ENCODE measurements around the gene MCTP2.

MCTP2 gene

GRCh38 chr15:94298364-94298763, 67.0 kb downstream of the MCTP2 start:
- DNase-seq (ENCODE audit: low read depth), result no peak

- no peak for DNase-seq (ENCODE audit: low read depth)
Observed at GRCh38 chr15:94300612-94301011, 69.3 kb downstream of the MCTP2 start.

DNA sequence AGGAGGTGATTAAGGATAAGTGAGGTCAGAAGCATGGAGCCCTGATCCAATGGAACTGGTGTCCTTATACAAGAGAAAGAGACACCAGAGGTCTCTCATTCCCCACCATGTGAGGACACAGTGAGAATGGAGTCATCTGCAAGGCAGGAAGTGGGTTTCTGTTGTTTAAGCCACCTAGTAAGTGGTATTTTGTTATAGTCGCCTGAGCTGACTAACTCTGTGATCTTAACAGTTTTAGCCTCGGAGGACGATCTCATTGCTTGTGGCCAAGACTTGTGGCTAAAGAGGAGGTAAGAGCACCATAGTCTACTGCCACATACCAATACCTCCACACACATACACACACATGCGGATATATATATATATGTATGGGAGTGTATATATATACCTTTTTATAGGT, 73.8 kb downstream of the MCTP2 start:
- no peak for DNase-seq (ENCODE audit: low read depth)

- DNase-seq (ENCODE audit: low read depth), result no peak
Observed at GRCh38 chr15:94306700-94307650, 75.6 kb downstream of the MCTP2 start.

DNA sequence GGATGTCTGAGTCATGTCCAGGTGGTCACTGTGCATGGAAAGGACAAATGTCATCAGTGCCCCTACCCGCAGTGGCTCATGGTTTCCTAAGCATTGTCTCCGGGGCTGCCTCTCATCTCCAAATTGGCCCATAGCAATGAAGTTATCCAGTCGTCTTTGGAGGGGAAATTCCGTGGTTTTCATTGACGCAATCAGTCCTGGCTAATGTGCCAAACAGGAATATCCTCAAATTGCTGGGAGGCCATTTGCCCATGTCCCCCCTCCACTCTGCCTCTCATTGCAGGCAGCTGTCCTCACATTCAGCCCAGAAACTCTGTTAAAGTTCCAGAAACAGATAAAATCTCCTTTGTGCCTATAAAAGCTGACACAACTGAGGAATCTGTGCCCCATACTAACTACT, 81.6 kb downstream of the MCTP2 start:
- no peak for DNase-seq (ENCODE audit: low read depth)

GRCh38 chr15:94314639-94315038, 83.3 kb downstream of the MCTP2 start:
- no peak for DNase-seq (ENCODE audit: low read depth)

- DNase-seq (ENCODE audit: low read depth), result no peak
Observed at GRCh38 chr15:94317211-94317610, 85.8 kb downstream of the MCTP2 start.

DNA sequence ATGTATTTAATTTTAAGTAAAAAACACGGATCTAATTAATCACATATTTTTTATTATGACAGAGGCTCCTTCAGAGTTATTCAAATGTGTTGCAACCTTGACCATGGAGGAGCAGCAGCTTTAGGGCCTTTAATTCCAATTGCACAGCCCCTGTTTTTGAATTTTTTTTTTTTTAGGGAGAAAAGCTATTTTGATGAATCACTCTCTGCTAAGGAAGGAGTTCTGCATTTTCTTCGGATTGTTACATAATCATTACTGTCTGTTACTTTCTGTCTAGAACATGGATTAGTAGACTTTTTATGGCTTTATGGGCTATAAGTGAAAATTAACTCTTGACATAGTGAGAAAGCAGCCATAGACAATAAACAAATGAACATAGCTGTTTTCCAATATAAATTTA, 90.8 kb downstream of the MCTP2 start:
- no peak for DNase-seq (ENCODE audit: low read depth)

GRCh38 chr15:94323076-94323475, 91.7 kb downstream of the MCTP2 start:
- no peak for DNase-seq (ENCODE audit: low read depth)

DNA sequence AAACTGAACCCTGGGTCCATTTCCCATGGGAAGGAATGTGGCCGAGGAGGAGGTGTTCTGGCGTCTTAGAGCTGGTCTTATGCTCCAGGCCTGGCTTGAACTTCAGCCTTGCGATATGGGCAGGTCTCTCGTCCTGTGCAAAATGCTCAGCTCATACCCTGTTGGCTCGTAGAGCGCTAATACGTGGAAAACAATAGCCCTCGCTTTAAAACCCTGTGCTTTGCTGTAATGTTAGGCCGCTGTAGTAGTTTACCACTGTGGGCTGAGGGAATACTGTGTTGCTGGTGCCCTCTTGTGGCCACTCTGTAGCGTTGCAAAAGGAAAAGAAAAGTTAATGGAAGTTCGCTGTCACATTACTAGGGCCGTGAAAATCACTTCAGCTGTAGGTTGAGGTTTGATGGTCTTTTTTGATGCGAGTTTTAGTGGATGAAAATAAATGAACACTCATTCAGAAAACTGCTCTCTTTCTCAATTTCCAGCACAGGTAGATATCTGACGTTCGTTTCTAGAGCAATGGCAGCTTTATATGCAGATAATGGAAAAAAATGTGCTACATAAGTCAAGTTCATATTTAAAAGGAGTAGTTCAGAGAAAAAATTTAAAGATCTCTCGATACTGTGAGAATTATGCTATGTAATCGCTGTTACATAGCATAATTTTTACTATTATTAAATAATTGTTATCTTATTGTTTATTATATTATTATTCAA, 92.9 kb downstream of the MCTP2 start:
- peak; percentile 2 for DNase-seq (ENCODE audit: low read depth)

- no peak for DNase-seq (ENCODE audit: low read depth)
Observed at GRCh38 chr15:94324835-94325767, 93.7 kb downstream of the MCTP2 start.

- DNase-seq (ENCODE audit: low read depth), result no peak
Observed at GRCh38 chr15:94327356-94327936, 96.1 kb downstream of the MCTP2 start.

DNA sequence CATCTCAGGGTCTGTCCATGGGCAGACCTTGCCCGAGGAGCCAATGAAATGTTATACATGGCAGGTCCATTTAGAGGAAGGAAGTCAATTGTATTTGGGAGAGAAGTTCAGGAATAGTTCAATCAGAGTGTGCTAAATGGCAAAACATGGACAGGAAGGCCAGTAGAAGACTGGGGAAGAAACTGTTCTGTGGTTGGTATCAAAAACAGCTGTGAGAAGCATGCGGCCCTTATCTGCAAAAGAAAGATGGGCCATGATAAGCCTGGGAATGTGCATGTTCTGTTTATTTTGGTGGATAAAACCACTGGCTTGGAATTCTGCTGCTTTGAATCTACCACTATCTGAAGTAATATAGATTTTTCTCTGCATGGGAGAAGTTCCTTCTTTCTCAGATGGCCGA, 100.4 kb downstream of the MCTP2 start:
- no peak for DNase-seq (ENCODE audit: low read depth)

DNA sequence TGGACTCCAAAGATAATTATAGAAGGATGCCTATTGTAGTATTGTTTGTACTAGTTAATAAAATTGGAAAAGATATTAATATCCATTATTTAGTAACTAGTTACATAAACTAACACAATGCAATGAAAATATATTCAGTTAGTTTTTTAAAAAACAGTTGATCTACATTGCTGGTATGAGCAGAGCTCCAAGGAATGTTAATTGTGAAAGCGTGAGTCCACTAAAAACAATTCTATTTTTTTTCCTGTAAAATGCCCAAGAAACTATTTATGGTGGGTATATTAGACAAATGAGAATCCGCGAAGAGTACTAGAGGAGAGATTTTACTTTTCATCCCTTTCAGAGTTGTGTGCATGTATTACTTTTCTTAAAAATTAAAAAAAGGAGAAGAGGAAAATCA, 104.3 kb downstream of the MCTP2 start:
- no peak for DNase-seq (ENCODE audit: low read depth)

- DNase-seq (ENCODE audit: low read depth), result no peak
Observed at GRCh38 chr15:94336817-94337467, 105.6 kb downstream of the MCTP2 start.

DNA sequence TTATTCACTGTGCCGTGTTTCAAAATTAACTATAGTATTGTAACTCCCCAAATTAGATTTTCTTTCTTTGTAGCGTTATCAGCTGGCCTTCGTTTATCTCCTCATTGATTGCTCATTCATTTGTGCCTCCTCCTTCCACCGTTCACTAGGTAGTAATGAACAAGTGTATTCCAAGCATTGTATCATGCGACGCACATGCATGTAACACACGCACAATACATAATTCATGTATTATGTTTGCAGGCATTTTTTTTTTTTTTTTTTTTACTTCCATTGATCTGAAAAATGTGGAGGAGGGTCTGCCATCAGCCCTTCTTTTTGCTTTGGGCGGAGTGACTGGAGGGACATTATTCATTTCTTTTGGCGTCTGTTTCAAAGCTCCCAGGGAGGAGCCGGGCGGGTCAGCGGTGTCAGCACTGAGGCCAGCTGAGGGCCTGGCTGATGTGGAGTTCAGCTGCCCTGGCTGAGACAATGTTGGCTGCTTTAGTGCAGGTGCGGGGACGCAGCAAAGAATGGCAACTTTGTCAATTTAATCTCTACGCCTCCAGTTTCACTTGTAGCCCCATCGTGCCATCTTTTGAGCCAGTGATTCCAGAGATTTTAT, 107.0 kb downstream of the MCTP2 start:
- DNase-seq (ENCODE audit: low read depth), result no peak

- DNase-seq (ENCODE audit: low read depth), result no peak
Observed at GRCh38 chr15:94346282-94346681, 114.9 kb downstream of the MCTP2 start.

- no peak for DNase-seq (ENCODE audit: low read depth)
Observed at GRCh38 chr15:94348084-94348483, 116.7 kb downstream of the MCTP2 start.

GRCh38 chr15:94351031-94351535, 119.7 kb downstream of the MCTP2 start:
- DNase-seq (ENCODE audit: low read depth), result no peak

DNA sequence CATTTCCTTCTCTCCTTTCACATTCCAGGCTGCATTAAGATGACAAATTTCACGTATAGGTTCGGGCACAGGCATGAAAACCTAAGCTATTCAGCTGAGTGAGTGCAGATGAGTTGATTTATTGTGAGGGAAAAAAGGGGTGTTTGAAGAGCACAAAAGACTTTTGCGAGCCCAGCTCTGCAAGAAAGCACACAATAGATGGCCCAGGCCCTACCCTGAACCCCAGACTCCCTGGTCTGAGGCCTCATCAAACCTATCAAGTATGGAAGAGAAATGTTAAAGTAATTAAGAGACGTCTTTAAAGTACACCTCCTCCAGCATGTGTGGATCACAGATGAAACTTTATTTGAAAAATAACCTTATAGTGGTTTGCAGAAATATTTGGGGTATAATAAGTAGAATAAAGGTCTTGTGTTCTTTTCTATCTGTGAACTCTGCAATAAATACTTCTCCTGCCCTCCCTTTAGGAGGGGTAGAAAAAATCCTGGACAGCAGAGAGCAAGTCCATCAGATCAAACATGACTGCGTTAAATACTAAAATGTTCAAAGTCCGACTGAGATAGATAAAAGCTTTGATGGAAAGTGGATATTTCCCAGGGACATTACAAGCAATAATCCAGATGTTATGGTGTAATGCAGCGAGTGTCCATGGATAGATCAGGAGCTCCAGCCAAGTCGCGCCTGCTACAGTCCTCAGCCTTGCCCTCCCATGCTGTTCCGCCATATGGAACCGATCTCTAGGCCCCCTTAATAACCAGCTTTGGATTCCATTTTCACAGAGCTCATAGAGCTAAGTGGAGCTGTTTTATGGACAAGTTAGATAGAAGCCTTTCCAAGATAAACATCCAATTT, 121.5 kb downstream of the MCTP2 start:
- DNase-seq (ENCODE audit: low read depth), result no peak
